IPS-15b (cell line): ENCODE data around the gene CBLIF.
"Not testable (repeated sequence)": the region's sequence is repeated elsewhere in the genome, so short reads cannot be mapped to it uniquely, and the experiment has no call there.

Source experiments
- H3K27me3 ChIP-seq: one replicate; pipeline ENCODE4 v1.6.1; 2013; ENCODE audit warnings: low read length; ENCODE audit not compliant: control insufficient read depth, insufficient read depth
- H3K36me3 ChIP-seq: one replicate; pipeline ENCODE4 v1.6.1; 2013; ENCODE audit warnings: low read length; ENCODE audit not compliant: control insufficient read depth, insufficient read depth
- H3K4me1 ChIP-seq: one replicate; pipeline ENCODE4 v1.6.1; 2013; ENCODE audit warnings: mild to moderate bottlenecking, low read length; ENCODE audit not compliant: control insufficient read depth, insufficient read depth
- H3K4me3 ChIP-seq: one replicate; pipeline ENCODE4 v1.5.1; 2013; ENCODE audit warnings: low read depth, low read length
- H3K9ac ChIP-seq: one replicate; pipeline ENCODE4 v1.6.1; 2013; ENCODE audit warnings: low read depth, mild to moderate bottlenecking, low read length
- H3K9me3 ChIP-seq: one replicate; pipeline ENCODE4 v1.6.1; 2013; ENCODE audit warnings: mild to moderate bottlenecking, low read length; ENCODE audit not compliant: control insufficient read depth, insufficient read depth

CBLIF gene

DNA sequence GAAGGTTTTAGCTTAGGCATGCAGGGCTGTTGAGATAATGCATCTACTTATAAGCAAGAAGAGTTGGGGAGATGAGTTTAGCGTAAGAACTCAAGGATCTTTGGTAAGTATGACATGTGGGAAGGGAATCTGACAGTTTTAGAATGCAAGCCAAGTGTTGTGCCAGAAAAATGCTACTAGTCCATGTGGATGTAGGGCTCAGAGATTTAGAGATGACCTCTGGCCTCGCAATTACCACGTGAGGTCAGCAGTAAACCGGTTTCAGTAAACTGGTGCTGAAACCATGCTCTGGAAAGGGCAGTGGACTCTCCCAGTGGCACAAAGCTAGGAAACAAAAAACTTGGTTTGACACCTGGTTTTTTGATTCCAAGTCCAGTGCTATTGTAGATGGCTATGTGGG lies 53.7 kb downstream of the CBLIF start:
- Histone ChIP-seq H3K4me3 (no peak overlapping the region), H3K36me3 (peaks cover 53% of the 10 kb centered on the region), H3K4me1 (no peaks in the 10 kb centered on the region), H3K9ac (no peak overlapping the region), H3K9me3 (no peaks in the 10 kb centered on the region), H3K27me3 (no peaks in the 10 kb centered on the region)

DNA sequence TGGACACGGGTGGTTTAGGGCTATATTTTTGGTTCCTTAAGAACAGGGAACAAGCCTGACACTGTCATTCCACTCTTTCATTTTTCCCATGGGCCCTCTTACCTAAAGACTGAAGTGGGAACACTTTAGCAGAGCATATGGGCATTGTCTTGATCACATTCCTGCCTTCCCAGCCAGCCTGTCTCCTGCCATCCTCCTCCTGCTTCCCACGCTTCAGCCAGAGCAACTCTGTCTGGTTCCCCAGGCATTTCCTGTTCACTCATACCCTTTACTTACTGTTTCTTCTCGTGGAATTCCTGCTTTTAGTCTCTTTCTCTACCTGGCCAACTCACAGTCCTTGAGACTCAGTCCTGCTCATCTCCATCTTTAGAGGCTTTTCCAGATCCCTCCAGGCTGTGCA lies 57.5 kb downstream of the CBLIF start:
- Histone ChIP-seq H3K9ac (no peak overlapping the region), H3K27me3 (no peaks in the 10 kb centered on the region), H3K36me3 (peaks cover 30% of the 10 kb centered on the region), H3K9me3 (no peaks in the 10 kb centered on the region), H3K4me3 (no peak overlapping the region), H3K4me1 (no peaks in the 10 kb centered on the region)

DNA sequence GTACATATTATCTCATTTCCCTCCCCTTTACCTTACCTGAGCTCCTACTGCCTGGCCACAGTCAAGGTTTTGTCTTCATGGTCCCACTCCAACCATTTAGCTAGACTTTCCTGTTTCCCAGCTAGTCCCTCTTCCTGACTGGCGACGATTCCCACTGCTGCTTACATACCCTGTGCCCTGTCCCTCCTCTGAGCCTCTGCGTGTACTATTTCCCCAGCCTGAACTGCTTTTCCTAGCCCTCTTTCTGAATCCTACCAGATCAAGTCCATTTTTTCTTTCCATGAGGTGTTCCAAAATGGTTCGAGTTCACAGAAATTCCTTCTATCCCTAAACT lies 58.1 kb downstream of the CBLIF start:
- Histone ChIP-seq H3K4me1 (no peaks in the 10 kb centered on the region), H3K4me3 (no peak overlapping the region), H3K9ac (no peak overlapping the region), H3K9me3 (no peaks in the 10 kb centered on the region), H3K27me3 (no peaks in the 10 kb centered on the region), H3K36me3 (peaks cover 24% of the 10 kb centered on the region)

DNA sequence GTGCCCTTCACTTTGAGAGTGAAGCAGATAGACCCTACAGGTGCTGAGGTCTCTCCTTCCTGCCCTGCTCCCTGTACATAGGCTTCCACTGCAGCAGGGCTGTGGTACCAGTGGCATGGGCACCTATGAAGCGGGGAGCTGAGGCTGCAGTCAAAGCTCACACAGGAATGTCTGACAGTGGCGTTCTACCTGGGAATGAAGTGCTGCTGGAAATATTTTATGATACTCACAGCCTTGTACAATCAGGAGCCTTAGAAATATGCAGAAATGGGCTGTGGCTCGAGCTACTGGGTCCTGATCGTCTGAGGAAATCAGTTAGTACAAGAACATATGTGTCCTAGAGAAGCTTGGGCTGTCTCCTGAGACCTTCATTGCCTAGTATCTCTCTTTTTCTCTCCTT lies 59.5 kb downstream of the CBLIF start:
- no peak overlapping the region for H3K4me3 ChIP-seq
- H3K27me3 ChIP-seq = no peaks in the 10 kb centered on the region
- H3K9me3 ChIP-seq = no peaks in the 10 kb centered on the region
- peaks cover 15% of the 10 kb centered on the region for H3K36me3 ChIP-seq
- no peaks in the 10 kb centered on the region for H3K4me1 ChIP-seq
- H3K9ac ChIP-seq = no peak overlapping the region

DNA sequence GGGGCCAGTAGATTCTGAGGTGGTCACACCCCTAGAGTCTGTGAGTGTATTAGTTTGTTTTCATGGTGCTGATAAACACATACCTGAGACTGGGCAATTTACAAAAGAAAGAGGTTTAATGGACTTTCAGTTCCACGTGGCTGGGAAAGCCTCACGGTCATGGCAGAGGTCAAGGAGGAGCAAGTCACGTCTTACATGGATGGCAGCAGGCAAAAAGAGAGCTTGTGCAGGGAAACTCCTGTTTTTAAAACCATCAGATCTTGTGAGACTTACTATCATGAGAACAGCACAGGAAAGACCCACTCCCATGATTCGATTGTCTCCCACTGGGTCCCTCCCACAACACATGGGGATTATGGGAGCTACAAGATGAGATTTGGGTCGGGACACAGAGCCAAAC lies 60.9 kb downstream of the CBLIF start:
- not testable (repeated sequence) for H3K27me3 ChIP-seq, H3K9ac ChIP-seq, H3K36me3 ChIP-seq, H3K9me3 ChIP-seq, H3K4me3 ChIP-seq, H3K4me1 ChIP-seq

DNA sequence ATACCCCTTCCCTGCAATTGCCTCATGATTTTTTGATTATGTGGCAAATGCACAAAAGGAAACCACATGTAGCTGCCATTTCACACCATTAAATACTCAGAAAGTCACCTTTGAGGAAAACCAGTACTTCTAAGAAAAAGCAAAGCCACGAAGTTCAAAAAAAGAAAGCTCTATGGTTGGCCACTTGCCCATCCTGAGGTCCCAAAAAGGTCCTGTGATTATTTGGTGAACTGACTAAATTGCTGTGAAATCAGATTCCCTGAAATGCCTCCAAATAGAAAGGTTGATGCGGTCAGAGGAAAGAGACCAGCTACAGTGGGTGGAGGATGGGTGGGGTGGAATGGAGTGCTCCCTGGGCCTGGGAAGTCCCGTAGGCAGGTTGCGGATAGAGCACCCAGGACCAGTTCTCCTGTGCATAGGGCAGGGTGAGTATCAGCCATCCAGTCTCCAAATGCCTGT lies 61.6 kb downstream of the CBLIF start:
- no peaks in the 10 kb centered on the region for H3K9me3 ChIP-seq
- no peak overlapping the region for H3K4me3 ChIP-seq
- H3K36me3 ChIP-seq = peaks cover 9% of the 10 kb centered on the region
- no peaks in the 10 kb centered on the region for H3K4me1 ChIP-seq
- no peaks in the 10 kb centered on the region for H3K27me3 ChIP-seq
- no peak overlapping the region for H3K9ac ChIP-seq

DNA sequence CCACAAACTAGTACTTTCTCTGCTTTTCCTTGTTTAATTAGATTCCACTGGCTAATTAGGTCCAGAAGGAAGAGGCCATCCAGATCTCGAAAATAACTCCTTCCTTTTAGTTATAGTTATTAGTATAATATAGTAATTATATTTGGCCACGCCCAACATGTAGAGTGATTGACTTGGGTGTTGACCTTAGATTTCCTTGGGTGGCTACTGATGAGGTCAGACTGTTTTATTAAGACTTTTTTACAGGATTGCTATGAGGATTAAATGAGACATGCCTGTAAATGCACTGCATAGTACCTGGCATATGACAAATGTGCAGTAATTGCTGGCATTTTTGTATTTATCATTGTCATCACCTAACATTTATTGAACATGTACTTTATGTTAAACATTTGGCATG lies 63.2 kb downstream of the CBLIF start:
- H3K4me1 ChIP-seq = no peaks in the 10 kb centered on the region
- H3K36me3 ChIP-seq = peaks cover 6% of the 10 kb centered on the region
- no peak overlapping the region for H3K9ac ChIP-seq
- no peak overlapping the region for H3K4me3 ChIP-seq
- no peaks in the 10 kb centered on the region for H3K9me3 ChIP-seq
- H3K27me3 ChIP-seq = no peaks in the 10 kb centered on the region

DNA sequence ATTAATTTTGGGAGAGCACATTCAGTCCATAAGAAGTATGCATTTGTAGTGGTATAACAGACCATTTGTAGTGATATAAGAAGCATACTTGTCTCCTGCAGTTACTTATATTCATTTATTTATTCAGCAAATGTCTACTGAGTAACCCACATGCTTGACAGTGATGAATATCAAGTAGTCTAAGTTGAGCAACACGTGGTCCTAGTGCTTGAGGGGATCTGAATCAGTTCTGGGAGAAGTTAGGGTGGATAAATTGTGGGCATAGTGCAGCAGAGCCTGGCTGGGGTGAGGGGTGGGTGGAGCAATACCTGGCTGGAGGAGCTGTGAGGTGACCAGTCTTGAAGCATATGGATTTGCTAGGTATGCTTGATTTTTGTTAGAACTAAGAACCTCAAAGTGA lies 65.8 kb downstream of the CBLIF start:
- H3K27me3 ChIP-seq = no peaks in the 10 kb centered on the region
- H3K9ac ChIP-seq = no peak overlapping the region
- H3K4me3 ChIP-seq = no peak overlapping the region
- H3K4me1 ChIP-seq = no peaks in the 10 kb centered on the region
- H3K36me3 ChIP-seq = peaks cover 6% of the 10 kb centered on the region
- H3K9me3 ChIP-seq = no peaks in the 10 kb centered on the region
